Effector memory CD4-positive, alpha-beta T cell (primary cell): ENCODE data around the gene OPRL1.

Experiments used
- DNase-seq, 3 donors: peaks; one replicate each; pipeline ENCODE4 v3.0.0-alpha.2; 2020
- H3K27ac ChIP-seq: 2 replicates; pipeline ENCODE4 v1.7.0; 2013; ENCODE audit warnings: mild to moderate bottlenecking, low read length, moderate library complexity; ENCODE audit not compliant: insufficient read depth, poor library complexity, severe bottlenecking
- H3K27me3 ChIP-seq: replicated peaks from 2 replicates; pipeline ENCODE4 v1.7.0; 2013; ENCODE audit warnings: mild to moderate bottlenecking, low read length; ENCODE audit not compliant: insufficient read depth, control insufficient read depth, poor library complexity, severe bottlenecking
- H3K36me3 ChIP-seq: 2 replicates; pipeline ENCODE4 v1.7.0; 2013; ENCODE audit warnings: mild to moderate bottlenecking, low read length, moderate library complexity; ENCODE audit not compliant: control insufficient read depth, insufficient read depth
- H3K4me1 ChIP-seq: 2 replicates; pipeline ENCODE4 v1.7.0; 2013; ENCODE audit warnings: low read length, mild to moderate bottlenecking; ENCODE audit not compliant: control insufficient read depth, insufficient read depth, poor library complexity, severe bottlenecking
- H3K4me3 ChIP-seq: 2 replicates; pipeline ENCODE4 v1.7.0; 2013; ENCODE audit warnings: low read length, low read depth, mild to moderate bottlenecking; ENCODE audit not compliant: insufficient read depth, poor library complexity, severe bottlenecking
- H3K9me3 ChIP-seq: 2 replicates; pipeline ENCODE4 v1.7.0; 2013; ENCODE audit warnings: mild to moderate bottlenecking, low read length, moderate library complexity; ENCODE audit not compliant: control insufficient read depth

Gene OPRL1

DNA sequence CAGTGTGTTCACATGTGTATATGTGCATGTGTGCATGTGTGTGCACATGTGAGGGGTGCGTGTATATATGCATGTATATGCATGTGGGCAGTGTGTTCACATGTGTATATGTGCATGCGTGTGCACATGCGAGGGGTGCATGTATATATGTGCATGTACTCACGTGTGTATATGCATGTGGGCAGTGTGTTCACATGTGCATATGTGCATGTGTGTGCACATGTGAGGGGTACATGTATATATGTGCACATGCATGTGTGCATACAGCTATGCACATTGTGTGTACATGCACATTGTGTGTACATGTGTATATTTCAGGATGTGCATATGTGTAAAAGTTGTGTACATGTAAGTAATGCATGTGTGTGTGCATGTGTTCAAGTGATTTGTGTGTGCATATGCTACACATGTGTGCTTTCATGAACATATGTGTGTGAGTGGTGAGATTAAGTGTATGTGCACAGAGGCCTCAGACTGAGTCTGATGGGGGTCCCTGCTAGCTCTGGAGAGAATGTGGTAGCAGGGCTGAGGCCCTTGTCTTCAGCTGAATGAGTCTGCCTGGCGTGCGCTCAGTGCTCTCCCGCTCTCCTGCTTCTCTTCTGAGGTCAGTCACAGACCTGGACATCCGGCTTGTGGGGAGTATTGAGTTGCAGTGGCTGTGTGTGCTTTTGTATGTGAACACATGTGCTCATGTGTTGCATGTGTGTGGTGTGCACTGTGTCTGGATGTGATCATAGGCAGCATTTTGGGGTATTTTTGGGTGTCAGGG lies 64.4 kb downstream of the OPRL1 start:
- Histone ChIP-seq H3K36me3 (no peaks in the 10 kb centered on the region), H3K9me3 (peaks cover 4% of the 10 kb centered on the region), H3K4me3 (no peak overlapping the region), H3K4me1 (no peaks in the 10 kb centered on the region), H3K27me3 (no peaks in the 10 kb centered on the region), H3K27ac (no peak overlapping the region)
- DNase-seq: no peak

DNA sequence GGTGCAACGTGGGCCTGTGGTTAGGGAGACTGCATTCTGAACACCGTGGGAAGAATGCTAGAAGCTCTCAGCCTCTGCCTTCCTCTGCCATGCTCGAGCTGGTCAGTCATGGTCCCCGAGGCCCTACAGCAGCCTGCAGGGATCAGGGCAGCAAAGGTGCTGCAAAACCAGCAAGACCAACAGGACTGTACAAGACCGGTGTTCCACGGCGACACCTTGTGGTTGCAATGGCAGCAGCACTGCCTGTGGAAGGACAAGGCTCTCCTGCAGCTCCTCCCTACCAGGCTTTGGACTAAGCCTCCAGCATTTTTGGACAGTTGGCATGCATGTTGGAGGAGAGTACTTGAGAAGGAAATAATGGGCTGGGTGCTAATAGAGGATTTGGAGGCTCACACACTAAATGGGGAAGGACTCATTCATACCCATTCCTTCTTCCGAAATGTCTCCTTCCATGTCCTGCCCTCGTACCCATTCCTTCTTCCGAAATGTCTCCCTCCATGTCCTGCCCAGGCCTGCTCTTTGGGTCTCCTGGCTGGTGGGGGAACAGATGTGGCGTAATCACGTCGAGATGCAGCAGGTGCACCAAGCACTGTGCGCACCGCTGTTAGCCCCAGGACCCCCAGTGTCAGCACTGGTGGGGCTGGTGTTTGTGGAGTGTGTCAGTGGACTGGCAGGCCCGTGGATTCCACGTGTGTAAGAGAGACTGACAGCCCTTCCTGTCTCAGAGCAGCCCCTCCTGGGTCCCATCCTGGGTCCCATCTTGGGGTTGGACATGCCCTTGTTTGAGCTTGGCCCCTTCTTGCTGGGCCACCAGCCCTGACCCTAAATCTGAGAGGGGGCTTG lies 65.8 kb downstream of the OPRL1 start:
- no peak for DNase-seq
- Histone ChIP-seq H3K4me1 (no peaks in the 10 kb centered on the region), H3K4me3 (no peak overlapping the region)

DNA sequence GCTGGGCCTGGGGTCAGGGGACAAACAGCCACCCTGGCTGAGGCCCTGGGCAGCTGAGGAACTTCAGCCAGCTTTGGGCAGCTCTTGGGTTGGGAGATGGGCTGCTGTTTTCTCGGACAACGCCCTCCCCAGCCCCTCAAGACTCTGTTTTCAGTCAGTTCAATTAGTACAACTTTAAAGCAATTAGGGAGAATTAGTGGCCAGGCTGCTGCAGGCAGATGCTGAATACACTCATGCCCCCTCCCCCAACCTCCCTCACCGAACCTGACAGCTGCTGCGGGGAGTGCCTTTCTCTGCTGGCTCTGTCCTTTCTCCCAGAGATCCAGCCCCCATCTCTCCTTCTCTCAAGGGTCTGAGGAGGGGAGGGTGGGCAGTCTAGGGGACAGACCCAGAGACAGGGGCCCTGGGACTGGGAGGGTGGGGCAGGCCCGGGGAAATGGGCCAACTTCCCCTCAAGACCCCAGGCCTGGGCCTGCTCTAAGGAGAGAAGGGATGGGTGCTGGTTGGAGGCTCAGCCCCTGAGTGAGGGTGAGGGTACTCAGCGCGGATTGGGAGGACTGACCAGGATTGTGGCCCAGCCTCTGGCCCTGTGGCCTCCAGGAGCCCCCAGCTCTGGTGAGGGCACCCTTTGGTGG lies 66.5 kb downstream of the OPRL1 start:
- Histone ChIP-seq H3K36me3 (no peaks in the 10 kb centered on the region), H3K9me3 (peaks cover 4% of the 10 kb centered on the region), H3K27me3 (no peaks in the 10 kb centered on the region), H3K4me1 (no peaks in the 10 kb centered on the region), H3K4me3 (no peak overlapping the region), H3K27ac (no peak overlapping the region)
- DNase-seq: no peak

More for the DNA sequence above, 65.8 kb downstream of the OPRL1 start:
- Histone ChIP-seq H3K27ac (no peak overlapping the region), H3K27me3 (no peaks in the 10 kb centered on the region), H3K9me3 (peaks cover 4% of the 10 kb centered on the region), H3K36me3 (no peaks in the 10 kb centered on the region)

DNA sequence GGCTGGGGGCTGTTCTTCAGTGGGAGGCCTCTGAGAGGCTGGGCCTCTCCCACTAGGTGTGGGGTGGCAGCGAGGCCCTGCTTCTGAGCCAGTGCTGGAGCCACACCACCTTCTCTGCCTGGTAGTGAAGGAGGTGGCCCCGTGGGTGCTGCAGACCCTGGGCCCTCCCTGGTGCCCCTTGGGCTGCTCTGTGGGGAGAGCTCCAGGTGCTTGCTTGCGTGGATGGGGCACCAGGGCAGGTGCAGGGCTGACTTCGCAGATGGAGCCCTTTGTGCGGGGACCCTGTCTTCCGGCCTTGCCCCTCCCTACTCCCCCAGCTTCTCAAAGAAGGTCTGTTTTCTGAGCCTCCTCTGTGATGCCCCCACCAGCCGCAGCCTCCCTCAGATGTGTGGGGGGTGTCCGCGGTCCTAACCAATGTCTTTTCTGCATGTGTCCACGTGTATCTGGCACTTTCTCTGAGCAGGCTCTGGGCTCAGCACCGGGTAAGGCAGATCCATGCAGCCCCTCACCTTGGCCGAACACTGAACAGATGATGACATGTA lies 67.1 kb downstream of the OPRL1 start:
- Histone ChIP-seq H3K9me3 (peaks cover 4% of the 10 kb centered on the region), H3K4me1 (no peaks in the 10 kb centered on the region), H3K27ac (no peak overlapping the region), H3K27me3 (no peaks in the 10 kb centered on the region), H3K4me3 (no peak overlapping the region), H3K36me3 (no peaks in the 10 kb centered on the region)
- no peak for DNase-seq

DNA sequence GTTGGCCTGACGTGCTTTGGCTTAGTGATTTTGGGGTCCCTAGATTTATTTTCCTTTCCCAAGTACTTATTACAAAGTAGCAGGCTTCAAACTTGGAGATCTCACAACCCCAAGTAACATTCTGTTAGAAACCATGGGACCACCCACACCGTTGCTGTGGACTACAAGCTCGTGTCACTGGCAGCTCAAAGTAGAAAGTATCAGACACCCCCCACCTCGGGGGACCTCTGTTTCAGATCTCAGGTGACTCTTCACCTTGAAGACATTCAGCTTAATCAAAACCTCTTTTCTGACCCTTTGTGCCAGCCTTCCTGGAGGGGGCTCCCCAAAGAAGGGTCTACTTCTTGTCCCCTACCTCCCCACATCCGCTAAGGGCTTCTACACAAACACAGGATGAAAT lies 68.7 kb downstream of the OPRL1 start:
- peaks cover 4% of the 10 kb centered on the region for H3K9me3 ChIP-seq

DNA sequence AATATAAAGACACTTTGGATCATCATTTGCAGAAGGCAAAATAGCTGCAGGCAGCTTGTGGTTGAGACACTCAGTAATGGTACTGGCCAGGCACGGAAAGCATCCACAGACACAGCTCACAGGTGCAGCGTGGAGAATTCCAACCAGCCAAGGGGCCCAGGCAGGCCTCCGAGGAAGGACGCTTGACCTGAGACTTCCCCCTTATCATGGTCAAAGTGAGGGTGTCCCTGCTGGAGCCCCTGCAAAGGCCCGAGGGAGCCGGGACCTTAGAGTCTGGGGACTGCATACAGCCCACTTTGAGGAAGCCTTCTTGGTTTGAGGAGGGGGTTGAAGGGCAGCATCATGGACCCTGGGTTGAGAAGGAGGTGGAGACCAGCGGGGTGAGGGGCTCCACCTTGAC lies 69.3 kb downstream of the OPRL1 start:
- H3K4me1 ChIP-seq: no peaks in the 10 kb centered on the region
- H3K9me3 ChIP-seq: peaks cover 4% of the 10 kb centered on the region
- no peaks in the 10 kb centered on the region for H3K27me3 ChIP-seq
- DNase-seq: no peak
- H3K4me3 ChIP-seq: no peak overlapping the region
- no peaks in the 10 kb centered on the region for H3K36me3 ChIP-seq
- H3K27ac ChIP-seq: no peak overlapping the region

More for the DNA sequence above, 68.7 kb downstream of the OPRL1 start:
- Histone ChIP-seq H3K36me3 (no peaks in the 10 kb centered on the region), H3K27me3 (no peaks in the 10 kb centered on the region), H3K4me1 (no peaks in the 10 kb centered on the region), H3K27ac (no peak overlapping the region), H3K4me3 (no peak overlapping the region)
- no peak for DNase-seq

DNA sequence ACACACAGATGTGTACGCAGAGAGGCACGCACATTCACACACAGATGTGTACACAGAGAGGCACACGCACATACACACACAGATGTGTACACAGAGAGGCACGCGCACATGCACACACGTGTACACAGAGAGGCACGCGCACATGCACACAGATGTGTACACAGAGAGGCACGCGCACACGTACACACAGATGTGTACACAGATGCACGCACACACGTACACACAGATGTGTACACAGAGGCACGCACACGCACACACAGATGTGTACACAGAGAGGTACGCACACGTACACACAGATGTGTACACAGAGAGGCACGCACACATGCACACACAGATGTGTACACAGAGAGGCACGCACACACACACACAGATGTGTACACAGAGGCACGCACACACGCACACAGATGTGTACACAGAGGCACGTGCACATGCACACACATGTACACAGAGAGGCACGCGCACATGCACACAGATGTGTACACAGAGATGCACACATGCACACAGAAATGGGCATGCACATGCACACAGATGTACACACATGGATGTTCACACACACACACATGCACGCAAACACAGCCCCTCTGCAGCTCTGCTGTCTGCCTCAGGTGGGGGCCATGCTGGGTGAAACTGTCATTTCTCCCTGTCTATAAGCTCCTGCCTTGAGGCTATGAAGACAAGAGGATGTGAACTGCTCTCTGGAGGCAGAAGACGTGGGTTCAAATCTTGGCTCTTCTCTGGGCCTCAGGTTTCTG lies 70.1 kb downstream of the OPRL1 start:
- no peak for DNase-seq
- no peak overlapping the region for H3K27ac ChIP-seq
- H3K27me3 ChIP-seq: no peaks in the 10 kb centered on the region
- H3K4me1 ChIP-seq: no peaks in the 10 kb centered on the region
- peaks cover 4% of the 10 kb centered on the region for H3K9me3 ChIP-seq
- no peak overlapping the region for H3K4me3 ChIP-seq
- no peaks in the 10 kb centered on the region for H3K36me3 ChIP-seq
